ENCODE data around the gene SLTM. TPM values are rescaled to one million over a fixed set of nuclear protein-coding genes. Genes with fewer than 3 reads are reported as not detected.
A peak's percentile ranks its signal among the peaks of the same experiment; 100 is the strongest.
"Not testable (repeated sequence)": the region's sequence is repeated elsewhere in the genome, so short reads cannot be mapped to it uniquely, and the experiment has no call there.

The SLTM gene
- total RNA-seq, 1 donor from 2014 or later, result 93.9 TPM

GRCh38 chr15:58840048-58840447 lies 93.4 kb downstream of the SLTM start:
- Mint-ChIP-seq H3K4me1 (ENCODE audit: unreplicated experiment) (peaks cover 4% of the 10 kb centered on the region), H3K9me3 (ENCODE audit: unreplicated experiment) (no peaks in the 10 kb centered on the region), H3K36me3 (ENCODE audit: unreplicated experiment) (peaks cover 4% of the 10 kb centered on the region), H3K27ac (ENCODE audit: unreplicated experiment) (no peak overlapping the region), H3K27me3 (ENCODE audit: unreplicated experiment) (no peaks in the 10 kb centered on the region), H3K4me3 (ENCODE audit: unreplicated experiment) (no peak overlapping the region)
- no peak for DNase-seq (ENCODE audit: extremely low spot score, unreplicated experiment)
- TF ChIP-seq CTCF (IDR thresholded peaks at IDR 0.05), result no peak

- no peak for DNase-seq (ENCODE audit: extremely low spot score, unreplicated experiment)
- peak; percentile 41 for TF ChIP-seq CTCF (IDR thresholded peaks at IDR 0.05)
- Mint-ChIP-seq H3K9me3 (ENCODE audit: unreplicated experiment) (no peaks in the 10 kb centered on the region), H3K4me3 (ENCODE audit: unreplicated experiment) (no peak overlapping the region), H3K36me3 (ENCODE audit: unreplicated experiment) (peaks cover 4% of the 10 kb centered on the region), H3K4me1 (ENCODE audit: unreplicated experiment) (peaks cover 4% of the 10 kb centered on the region), H3K27ac (ENCODE audit: unreplicated experiment) (no peak overlapping the region), H3K27me3 (ENCODE audit: unreplicated experiment) (no peaks in the 10 kb centered on the region)
Measured at GRCh38 chr15:58839485-58839884, 94.0 kb downstream of the SLTM start.

- not testable (repeated sequence) for H3K4me3 Mint-ChIP-seq (ENCODE audit: unreplicated experiment); H3K4me1 Mint-ChIP-seq (ENCODE audit: unreplicated experiment); H3K27ac Mint-ChIP-seq (ENCODE audit: unreplicated experiment); DNase-seq (ENCODE audit: extremely low spot score, unreplicated experiment); H3K9me3 Mint-ChIP-seq (ENCODE audit: unreplicated experiment); H3K27me3 Mint-ChIP-seq (ENCODE audit: unreplicated experiment)
- peaks cover 11% of the 10 kb centered on the region for H3K36me3 Mint-ChIP-seq (ENCODE audit: unreplicated experiment)
Measured at GRCh38 chr15:58833681-58834426, 99.6 kb downstream of the SLTM start.

GRCh38 chr15:58830556-58830955 lies 102.9 kb downstream of the SLTM start:
- TF ChIP-seq CTCF (IDR thresholded peaks at IDR 0.05), result no peak
- H3K36me3 Mint-ChIP-seq (ENCODE audit: unreplicated experiment), result peaks cover 20% of the 10 kb centered on the region
- H3K4me1 Mint-ChIP-seq (ENCODE audit: unreplicated experiment), result no peaks in the 10 kb centered on the region
- no peak for DNase-seq (ENCODE audit: extremely low spot score, unreplicated experiment)
- H3K9me3 Mint-ChIP-seq (ENCODE audit: unreplicated experiment), result no peaks in the 10 kb centered on the region
- no peak overlapping the region for H3K4me3 Mint-ChIP-seq (ENCODE audit: unreplicated experiment)
- H3K27ac Mint-ChIP-seq (ENCODE audit: unreplicated experiment), result no peak overlapping the region
- H3K27me3 Mint-ChIP-seq (ENCODE audit: unreplicated experiment), result no peaks in the 10 kb centered on the region

Other genes starting within 250 kb of the SLTM start
- 169 and 175 TPM in 2 replicates for gene ADAM10, start 184.0 kb downstream of the SLTM start, total RNA-seq
- gene MINDY2, start 162.4 kb downstream of the SLTM start, total RNA-seq, result 15.1 and 18.6 TPM in 2 replicates
- 32.3 and 33.8 TPM in 2 replicates for gene RNF111, start 54.0 kb upstream of the SLTM start, total RNA-seq
- gene CCNB2, start 171.5 kb upstream of the SLTM start, total RNA-seq, result 12.2 and 12.7 TPM in 2 replicates